Measurements from ENCODE around the gene WDR72. TPM values are rescaled to one million over a fixed set of nuclear protein-coding genes. Genes with fewer than 3 reads are reported as not detected.

Gene WDR72
- total RNA-seq: 1 to 10 TPM; 1.0 to 8.6 (median 4.4) TPM

DNA sequence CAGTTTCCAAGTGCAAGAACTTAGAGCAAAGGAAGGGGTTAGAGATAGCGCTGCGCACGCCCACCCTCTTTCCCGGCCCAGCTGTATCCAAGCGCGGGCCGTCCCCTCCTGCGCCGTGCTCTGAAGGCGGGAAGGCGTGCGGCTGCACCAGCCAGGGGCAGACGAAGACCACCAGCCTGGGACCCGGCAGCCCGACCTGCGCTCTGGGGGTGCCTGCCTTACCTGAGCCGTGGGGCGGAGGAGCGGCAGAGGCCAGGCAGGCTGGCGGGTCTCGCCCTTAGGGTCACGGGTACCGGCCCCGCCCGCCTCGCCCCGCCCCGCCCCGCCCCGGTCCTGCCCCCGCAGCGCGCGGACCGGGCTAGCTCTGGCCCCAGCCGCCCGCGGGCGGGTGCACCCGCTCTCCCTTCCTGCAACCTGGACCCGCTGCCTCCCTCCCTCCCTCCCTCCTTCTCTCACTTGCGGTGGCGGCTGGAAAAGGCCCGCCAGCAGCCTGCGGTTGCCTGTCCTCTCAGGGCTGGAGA, at the start of gene WDR72:
WDR72 (minus strand) TSS at position 253 of the 521 bp plus-strand sequence. CDS start 26,514 bp downstream, outside the sequence.
- TF ChIP-seq, protein P1, sequence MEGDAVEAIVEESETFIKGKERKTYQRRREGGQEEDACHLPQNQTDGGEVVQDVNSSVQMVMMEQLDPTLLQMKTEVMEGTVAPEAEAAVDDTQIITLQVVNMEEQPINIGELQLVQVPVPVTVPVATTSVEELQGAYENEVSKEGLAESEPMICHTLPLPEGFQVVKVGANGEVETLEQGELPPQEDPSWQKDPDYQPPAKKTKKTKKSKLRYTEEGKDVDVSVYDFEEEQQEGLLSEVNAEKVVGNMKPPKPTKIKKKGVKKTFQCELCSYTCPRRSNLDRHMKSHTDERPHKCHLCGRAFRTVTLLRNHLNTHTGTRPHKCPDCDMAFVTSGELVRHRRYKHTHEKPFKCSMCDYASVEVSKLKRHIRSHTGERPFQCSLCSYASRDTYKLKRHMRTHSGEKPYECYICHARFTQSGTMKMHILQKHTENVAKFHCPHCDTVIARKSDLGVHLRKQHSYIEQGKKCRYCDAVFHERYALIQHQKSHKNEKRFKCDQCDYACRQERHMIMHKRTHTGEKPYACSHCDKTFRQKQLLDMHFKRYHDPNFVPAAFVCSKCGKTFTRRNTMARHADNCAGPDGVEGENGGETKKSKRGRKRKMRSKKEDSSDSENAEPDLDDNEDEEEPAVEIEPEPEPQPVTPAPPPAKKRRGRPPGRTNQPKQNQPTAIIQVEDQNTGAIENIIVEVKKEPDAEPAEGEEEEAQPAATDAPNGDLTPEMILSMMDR (IDR thresholded peaks at IDR 0.05): no peak
- no peak for TF ChIP-seq POLR2A (IDR thresholded peaks at IDR 0.05)
- no peak for TF ChIP-seq POLR2AphosphoS5 (IDR thresholded peaks at IDR 0.05)
- no peak for TF ChIP-seq EP300 (IDR thresholded peaks at IDR 0.05)
- no peak for DNase-seq (ENCODE audit: low spot score in 2 of 2)
- H3K27me3 ChIP-seq: peaks cover 20% of the 10 kb centered on the region
- 3% methylated on average over 11 of the region's 45 CpGs for WGBS
- no peaks in the 10 kb centered on the region for H3K9me3 ChIP-seq
- H3K36me3 ChIP-seq: no peaks in the 10 kb centered on the region
- H3K27ac ChIP-seq: no peak within 1 kb of the TSS
- H3K4me1 ChIP-seq: peaks cover 10% of the 10 kb centered on the region
- H3K4me3 ChIP-seq: peak within 1 kb of the TSS; percentile 40

DNA sequence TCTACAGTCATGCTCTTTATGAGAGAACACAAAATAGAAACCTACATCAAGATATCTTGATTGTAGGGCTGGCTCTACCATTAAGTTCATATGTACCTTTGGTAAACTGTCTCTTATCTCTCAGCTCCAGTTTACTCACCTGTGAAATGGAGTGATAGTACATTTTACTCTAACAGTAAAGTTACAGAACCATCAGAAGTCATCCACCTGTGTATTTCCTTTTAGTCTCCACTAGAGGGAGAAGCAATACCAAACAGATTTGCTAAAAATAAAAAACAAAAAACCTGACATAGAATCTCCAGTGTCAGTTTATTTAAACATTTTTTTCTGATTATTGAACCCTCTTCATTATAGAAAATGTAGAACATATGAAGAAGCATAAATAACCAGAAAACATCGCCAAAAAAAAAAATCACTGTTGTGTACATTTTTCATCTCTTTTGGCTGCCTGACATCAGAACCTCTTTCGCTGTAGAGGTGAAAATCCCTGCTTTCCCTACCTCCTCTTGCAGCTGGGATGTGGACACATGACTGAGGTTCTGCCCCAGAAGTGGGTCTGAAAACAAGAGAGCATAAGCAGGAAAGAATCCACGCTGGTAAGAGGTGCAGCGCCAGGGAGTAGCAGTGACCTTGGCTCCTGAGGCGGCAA, 48.7 kb upstream of the WDR72 start:
- Histone ChIP-seq H3K9me3 (no peaks in the 10 kb centered on the region), H3K27ac (no peak overlapping the region), H3K4me1 (no peaks in the 10 kb centered on the region), H3K36me3 (no peaks in the 10 kb centered on the region), H3K27me3 (no peaks in the 10 kb centered on the region), H3K4me3 (no peak overlapping the region)
- TF ChIP-seq POLR2AphosphoS5 (IDR thresholded peaks at IDR 0.05): no peak
- TF ChIP-seq, protein P1 (IDR thresholded peaks at IDR 0.05): peak in 1 of 2 donors; percentile 40
- WGBS: 54% methylated on average over 5 of the region's 5 CpGs
- DNase-seq (ENCODE audit: low spot score in 2 of 2): no peak

DNA sequence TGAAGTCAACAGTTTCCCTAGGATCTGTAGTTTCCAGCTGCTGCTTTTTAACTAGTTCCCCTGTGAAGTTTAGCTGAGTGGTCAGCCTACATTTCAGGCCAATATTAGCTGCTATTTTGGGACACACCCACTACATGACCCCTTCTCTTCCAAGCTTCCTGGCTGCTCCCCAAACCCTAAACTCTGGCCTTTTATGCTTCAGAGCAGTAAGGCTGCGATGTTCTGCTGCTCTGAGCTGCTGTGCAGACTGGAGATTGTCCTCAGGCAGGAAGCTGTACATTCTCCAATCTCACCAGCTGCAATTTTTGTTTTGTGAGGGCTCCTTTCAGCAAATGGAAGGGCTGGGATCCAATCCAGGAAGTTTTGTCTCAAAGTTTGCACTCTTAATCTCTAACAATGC, 48.0 kb upstream of the WDR72 start:
- Histone ChIP-seq H3K36me3 (no peaks in the 10 kb centered on the region), H3K4me3 (no peak overlapping the region), H3K9me3 (no peaks in the 10 kb centered on the region), H3K4me1 (no peaks in the 10 kb centered on the region), H3K27ac (no peak overlapping the region), H3K27me3 (no peaks in the 10 kb centered on the region)
- WGBS: 50% methylated on average over 1 of the region's 1 CpG
- TF ChIP-seq POLR2AphosphoS5 (IDR thresholded peaks at IDR 0.05) (no peak), POLR2A (IDR thresholded peaks at IDR 0.05) (no peak), EP300 (IDR thresholded peaks at IDR 0.05) (no peak)
- TF ChIP-seq, protein P1 (IDR thresholded peaks at IDR 0.05): no peak
- DNase-seq (ENCODE audit: low spot score in 2 of 2): no peak

DNA sequence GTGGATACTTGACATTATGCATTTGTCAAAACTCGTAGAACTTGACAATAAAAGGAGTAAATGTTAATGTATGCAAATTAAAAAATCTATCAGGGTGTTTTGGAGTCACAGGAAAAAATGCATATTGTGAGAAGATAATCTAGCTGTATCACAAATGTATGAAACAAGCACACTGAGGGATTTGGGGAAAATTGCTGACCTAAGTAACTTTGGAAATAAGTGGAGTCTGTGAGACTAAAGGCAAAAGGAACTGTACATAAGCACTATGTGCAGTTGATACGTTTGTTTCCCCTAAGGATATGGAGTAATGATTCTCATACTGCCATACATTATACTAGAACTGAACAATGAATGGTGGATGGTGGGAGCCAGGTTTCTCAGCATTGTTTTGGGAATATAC, 43.2 kb upstream of the WDR72 start:
- Histone ChIP-seq H3K9me3 (no peaks in the 10 kb centered on the region), H3K4me3 (no peak overlapping the region), H3K27ac (no peak overlapping the region), H3K36me3 (no peaks in the 10 kb centered on the region), H3K27me3 (no peaks in the 10 kb centered on the region), H3K4me1 (no peaks in the 10 kb centered on the region)
- 18% methylated on average over 2 of the region's 2 CpGs for WGBS
- no peak for TF ChIP-seq POLR2AphosphoS5 (IDR thresholded peaks at IDR 0.05)
- TF ChIP-seq POLR2A (IDR thresholded peaks at IDR 0.05): no peak
- no peak for TF ChIP-seq EP300 (IDR thresholded peaks at IDR 0.05)
- TF ChIP-seq, protein P1 (IDR thresholded peaks at IDR 0.05): no peak
- no peak for DNase-seq (ENCODE audit: low spot score in 2 of 2)

DNA sequence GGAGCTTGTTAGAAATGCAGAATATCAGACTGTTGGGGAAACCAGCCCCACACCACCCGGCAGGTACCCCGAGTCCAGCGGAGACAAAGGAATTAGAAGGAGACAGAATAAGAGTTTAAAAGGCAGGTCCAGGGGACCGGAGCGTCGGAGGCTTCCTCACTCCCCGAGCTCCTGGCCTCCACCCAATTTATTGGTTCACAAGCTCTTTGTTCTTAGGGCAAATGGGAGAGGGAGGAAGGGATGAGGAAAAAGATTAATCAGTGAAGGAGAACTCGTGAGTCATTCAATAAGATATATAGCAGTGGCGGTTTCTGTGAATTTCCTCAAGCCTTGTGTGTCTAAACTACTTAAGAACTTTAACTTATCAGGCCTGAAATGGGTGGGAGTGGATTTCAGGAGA, 32.1 kb upstream of the WDR72 start:
- Histone ChIP-seq H3K4me3 (no peak overlapping the region), H3K27me3 (no peaks in the 10 kb centered on the region), H3K4me1 (no peaks in the 10 kb centered on the region), H3K27ac (no peak overlapping the region), H3K9me3 (no peaks in the 10 kb centered on the region), H3K36me3 (no peaks in the 10 kb centered on the region)
- DNase-seq (ENCODE audit: low spot score in 2 of 2): no peak
- WGBS: 76% methylated on average over 9 of the region's 9 CpGs
- TF ChIP-seq EP300 (IDR thresholded peaks at IDR 0.05): no peak
- no peak for TF ChIP-seq POLR2A (IDR thresholded peaks at IDR 0.05)
- TF ChIP-seq, protein P1 (IDR thresholded peaks at IDR 0.05): no peak
- no peak for TF ChIP-seq POLR2AphosphoS5 (IDR thresholded peaks at IDR 0.05)
